Neural cell (in vitro differentiated cells): ENCODE data around the gene DOCK2. TPM values are rescaled to one million over a fixed set of nuclear protein-coding genes. Genes with fewer than 3 reads are reported as not detected.

Experiments used
- H2AFZ ChIP-seq: fragments of 200-600, 300-800 bp; sonication (generic), shearing (Covaris generic); 2 replicates; pipeline ENCODE4 v1.6.0; 2014; ENCODE audit warnings: low read depth, mild to moderate bottlenecking, antibody characterized with exemption, low read length, moderate library complexity
- H3F3A ChIP-seq: fragments of 200-600 bp; shearing (Covaris generic); 2 replicates; pipeline ENCODE4 v1.6.1; 2016; ENCODE audit warnings: mild to moderate bottlenecking, moderate library complexity, mixed read lengths, antibody characterized with exemption, low read length; ENCODE audit not compliant: insufficient read depth, poor library complexity, severe bottlenecking
- H3K27ac ChIP-seq: fragments of 200-600, 300-800 bp; sonication (generic), shearing (Covaris generic); 2 replicates; pipeline ENCODE4 v1.5.1; 2014; ENCODE audit warnings: mild to moderate bottlenecking, low read length, moderate library complexity
- H3K27me3 ChIP-seq: fragments of 300-800, 200-600 bp; sonication (generic), shearing (Covaris generic); 2 replicates; pipeline ENCODE4 v1.6.0; 2014; ENCODE audit warnings: mild to moderate bottlenecking, low read depth, low read length, moderate library complexity; ENCODE audit not compliant: insufficient read depth
- H3K36me3 ChIP-seq: fragments of 300-800, 200-600 bp; sonication (generic), shearing (Covaris generic); 2 replicates; pipeline ENCODE4 v1.5.1; 2014; ENCODE audit warnings: mild to moderate bottlenecking, antibody characterized with exemption, low read length, moderate library complexity; ENCODE audit not compliant: insufficient read depth
- H3K4me2 ChIP-seq: fragments of 300-800, 200-600 bp; sonication (generic), shearing (Covaris generic); 2 replicates; pipeline ENCODE4 v1.6.0; 2014; ENCODE audit warnings: mild to moderate bottlenecking, low read length
- H3K4me3 ChIP-seq: fragments of 300-800, 200-600 bp; sonication (generic), shearing (Covaris generic); 2 replicates; pipeline ENCODE4 v1.5.1; 2014; ENCODE audit warnings: mild to moderate bottlenecking, low read length, moderate library complexity
- H3K79me2 ChIP-seq: fragments of 200-600 bp; shearing (Covaris generic); replicated peaks from 2 replicates; pipeline ENCODE4 v1.6.0; 2014; ENCODE audit warnings: mild to moderate bottlenecking, low read length, moderate library complexity; ENCODE audit not compliant: insufficient read depth
- H3K9ac ChIP-seq: fragments of 300-800, 200-600 bp; sonication (generic), shearing (Covaris generic); 2 replicates; pipeline ENCODE4 v1.6.1; 2016; ENCODE audit warnings: mild to moderate bottlenecking, low read length, mixed read lengths
- H3K9me2 ChIP-seq: fragments of 200-600 bp; shearing (Covaris generic); 2 replicates; pipeline ENCODE4 v1.6.1; 2016; ENCODE audit warnings: mild to moderate bottlenecking, low read length, mixed read lengths; ENCODE audit not compliant: insufficient read depth
- H3K9me3 ChIP-seq: fragments of 200-600, 300-800 bp; sonication (generic), shearing (Covaris generic); 2 replicates; pipeline ENCODE4 v1.6.1; 2016; ENCODE audit warnings: mild to moderate bottlenecking, mixed run types, low read length, moderate library complexity, mixed read lengths
- H4K20me1 ChIP-seq: fragments of 200-600 bp; shearing (Covaris generic); 2 replicates; pipeline ENCODE4 v1.6.1; 2016; ENCODE audit warnings: mild to moderate bottlenecking, mixed run types; ENCODE audit not compliant: insufficient read depth
- EP300 ChIP-seq: fragments of 450-650 bp; conservative IDR thresholded peaks from 2 replicates; pipeline ENCODE4 v1.6.1; 2014; ENCODE audit warnings: antibody characterized with exemption, mild to moderate bottlenecking, moderate library complexity; ENCODE audit not compliant: poor library complexity, severe bottlenecking
- EZH2 ChIP-seq: fragments of 200-600, 300-800 bp; shearing (Covaris generic), sonication (generic); IDR thresholded peaks from 2 replicates; pipeline ENCODE4 v1.6.1; 2014; ENCODE audit warnings: antibody characterized with exemption, low read length, borderline replicate concordance, mild to moderate bottlenecking; ENCODE audit not compliant: insufficient read depth, poor library complexity, severe bottlenecking
- MXI1 ChIP-seq: fragments of 450-650 bp; conservative IDR thresholded peaks from 2 replicates; pipeline ENCODE4 v1.6.1; 2014; ENCODE audit warnings: antibody characterized with exemption, mild to moderate bottlenecking; ENCODE audit not compliant: poor library complexity, severe bottlenecking
- POLR2AphosphoS5 ChIP-seq: IDR thresholded peaks from 2 replicates; pipeline ENCODE4 v1.6.1; 2012
- RAD21 ChIP-seq: fragments of 450-650 bp; conservative IDR thresholded peaks from 2 replicates; pipeline ENCODE4 v1.6.1; 2014; ENCODE audit warnings: antibody characterized with exemption, mild to moderate bottlenecking, moderate library complexity
- REST ChIP-seq: IDR thresholded peaks from 2 replicates; pipeline ENCODE4 v1.6.1; 2012; ENCODE audit warnings: borderline replicate concordance
- SMC3 ChIP-seq: fragments of 450-650 bp; conservative IDR thresholded peaks from 2 replicates; pipeline ENCODE4 v1.6.1; 2014; ENCODE audit warnings: antibody characterized with exemption, mild to moderate bottlenecking, moderate library complexity; ENCODE audit not compliant: poor library complexity
- TAF1 ChIP-seq: IDR thresholded peaks from 2 replicates; pipeline ENCODE4 v1.6.1; 2012; ENCODE audit warnings: low read depth
- polyA plus RNA-seq: library from polyadenylated mRNA; depleted of rRNA; stranded (reverse); fragments of >200 nt; gene quantifications from 2 replicates; pipeline ENCODE4 v1.2.3, GENCODE V29; 2014
- TF ChIP-seq, protein P1 (sequence below): fragments of 450-650 bp; IDR thresholded peaks from 2 replicates; pipeline ENCODE4 v1.5.1; 2014; ENCODE audit warnings: antibody characterized with exemption, mild to moderate bottlenecking, moderate library complexity; ENCODE audit not compliant: poor library complexity, severe bottlenecking

DOCK2 gene
- polyA plus RNA-seq, 1 donor from 2014 or later, result 0.15 TPM

GRCh38 chr5:170110403-170111087 lies 473.5 kb downstream of the DOCK2 start:
- H3F3A ChIP-seq, result no peaks in the 10 kb centered on the region
- no peak overlapping the region for H3K4me3 ChIP-seq
- no peaks in the 10 kb centered on the region for H3K36me3 ChIP-seq
- TF ChIP-seq SMC3 (no peak), EP300 (no peak), EZH2 (no peak)
- TF ChIP-seq, protein P1, sequence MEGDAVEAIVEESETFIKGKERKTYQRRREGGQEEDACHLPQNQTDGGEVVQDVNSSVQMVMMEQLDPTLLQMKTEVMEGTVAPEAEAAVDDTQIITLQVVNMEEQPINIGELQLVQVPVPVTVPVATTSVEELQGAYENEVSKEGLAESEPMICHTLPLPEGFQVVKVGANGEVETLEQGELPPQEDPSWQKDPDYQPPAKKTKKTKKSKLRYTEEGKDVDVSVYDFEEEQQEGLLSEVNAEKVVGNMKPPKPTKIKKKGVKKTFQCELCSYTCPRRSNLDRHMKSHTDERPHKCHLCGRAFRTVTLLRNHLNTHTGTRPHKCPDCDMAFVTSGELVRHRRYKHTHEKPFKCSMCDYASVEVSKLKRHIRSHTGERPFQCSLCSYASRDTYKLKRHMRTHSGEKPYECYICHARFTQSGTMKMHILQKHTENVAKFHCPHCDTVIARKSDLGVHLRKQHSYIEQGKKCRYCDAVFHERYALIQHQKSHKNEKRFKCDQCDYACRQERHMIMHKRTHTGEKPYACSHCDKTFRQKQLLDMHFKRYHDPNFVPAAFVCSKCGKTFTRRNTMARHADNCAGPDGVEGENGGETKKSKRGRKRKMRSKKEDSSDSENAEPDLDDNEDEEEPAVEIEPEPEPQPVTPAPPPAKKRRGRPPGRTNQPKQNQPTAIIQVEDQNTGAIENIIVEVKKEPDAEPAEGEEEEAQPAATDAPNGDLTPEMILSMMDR, result no peak
- no peaks in the 10 kb centered on the region for H3K9me2 ChIP-seq
- no peaks in the 10 kb centered on the region for H3K9me3 ChIP-seq
- no peaks in the 10 kb centered on the region for H3K79me2 ChIP-seq
- no peak overlapping the region for H2AFZ ChIP-seq
- H3K9ac ChIP-seq, result no peak overlapping the region
- H4K20me1 ChIP-seq, result no peaks in the 10 kb centered on the region
- no peaks in the 10 kb centered on the region for H3K27me3 ChIP-seq
- no peak overlapping the region for H3K27ac ChIP-seq
- H3K4me2 ChIP-seq, result no peak overlapping the region

DNA sequence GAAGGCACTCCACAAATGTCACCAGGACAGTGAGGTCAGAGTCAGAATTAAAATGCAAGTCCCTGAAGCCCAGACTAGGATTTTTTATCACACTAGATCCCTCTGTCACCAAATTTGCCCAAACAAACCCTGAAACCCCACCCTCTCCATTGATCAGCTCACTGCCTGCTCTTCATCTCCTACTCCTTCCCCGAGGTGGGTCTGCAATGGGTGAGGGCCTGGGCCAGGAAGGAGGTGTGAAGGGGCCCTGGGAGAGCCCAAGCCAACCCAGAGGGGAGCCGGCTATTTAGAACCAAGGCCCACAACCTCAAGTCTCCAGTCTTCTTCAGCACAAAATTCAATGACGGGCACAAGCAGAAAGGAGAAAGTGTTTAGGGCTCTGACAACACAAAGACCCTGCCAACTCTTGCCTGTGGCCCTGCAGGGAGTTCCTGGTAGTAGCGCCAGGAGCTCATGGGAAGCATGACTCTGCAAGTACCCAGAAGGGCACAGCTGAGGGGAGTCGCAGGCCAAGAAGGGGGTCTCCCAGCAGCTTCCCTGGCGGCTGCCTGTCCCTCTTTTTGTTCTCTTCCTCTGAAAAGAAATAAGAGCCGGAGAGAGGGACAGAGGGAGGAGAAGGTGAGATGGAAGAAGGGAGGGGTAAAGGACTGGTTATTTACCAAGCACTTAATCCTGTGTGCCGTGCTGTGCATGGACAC lies 474.2 kb downstream of the DOCK2 start:
- TF ChIP-seq TAF1 (no peak), EP300 (no peak), MXI1 (no peak), EZH2 (no peak), RAD21 (no peak), SMC3 (no peak), REST (no peak), POLR2AphosphoS5 (no peak)
- TF ChIP-seq, protein P1, result no peak
- no peak overlapping the region for H3K9ac ChIP-seq
- H2AFZ ChIP-seq, result no peak overlapping the region
- H3K36me3 ChIP-seq, result no peaks in the 10 kb centered on the region
- no peaks in the 10 kb centered on the region for H3K79me2 ChIP-seq
- no peaks in the 10 kb centered on the region for H3K9me2 ChIP-seq
- H3K27ac ChIP-seq, result no peak overlapping the region
- no peak overlapping the region for H3K4me3 ChIP-seq
- H3K9me3 ChIP-seq, result no peaks in the 10 kb centered on the region
- no peaks in the 10 kb centered on the region for H3K27me3 ChIP-seq
- H4K20me1 ChIP-seq, result no peaks in the 10 kb centered on the region
- H3F3A ChIP-seq, result no peaks in the 10 kb centered on the region
- no peak overlapping the region for H3K4me2 ChIP-seq
